NCI-H69 (cell line): ENCODE results near the gene ZC3HAV1L.
A peak's percentile ranks its signal among the peaks of the same experiment; 100 is the strongest.
"Not testable (repeated sequence)": the region's sequence is repeated elsewhere in the genome, so short reads cannot be mapped to it uniquely, and the experiment has no call there.

Experiments used
- DNase-seq: peaks from one replicate; lab custom pipeline; 2025; lab: John Stamatoyannopoulos, UW

The ZC3HAV1L gene

DNA sequence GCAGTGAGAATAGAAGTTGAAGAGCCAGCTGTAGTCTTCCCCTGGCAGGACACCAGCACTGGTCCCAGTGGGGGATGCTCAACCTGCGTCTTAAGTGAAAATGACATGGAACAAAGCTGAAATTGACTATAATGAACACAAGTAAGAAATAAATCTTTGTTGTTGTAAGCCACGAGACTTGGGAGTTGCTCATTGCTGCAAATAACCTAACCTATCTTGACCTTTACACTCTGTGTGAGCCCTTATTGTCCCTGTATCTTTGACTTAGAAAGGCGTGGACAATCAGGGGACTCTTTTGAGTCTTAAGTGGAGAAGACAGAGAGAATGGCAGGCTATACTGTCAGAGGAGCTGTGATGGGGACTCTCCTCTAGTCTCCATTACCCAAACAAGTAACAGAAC is 16.9 kb downstream of the ZC3HAV1L start:
- DNase-seq = no peak

- DNase-seq = peak; percentile 89
Observed at GRCh38 chr7:139016931-139017511, 18.8 kb downstream of the ZC3HAV1L start.

- DNase-seq = no peak
Observed at GRCh38 chr7:139011373-139011772, 24.5 kb downstream of the ZC3HAV1L start.

- DNase-seq = peak; percentile 11
Observed at GRCh38 chr7:139004321-139005090, 31.3 kb downstream of the ZC3HAV1L start.

DNA sequence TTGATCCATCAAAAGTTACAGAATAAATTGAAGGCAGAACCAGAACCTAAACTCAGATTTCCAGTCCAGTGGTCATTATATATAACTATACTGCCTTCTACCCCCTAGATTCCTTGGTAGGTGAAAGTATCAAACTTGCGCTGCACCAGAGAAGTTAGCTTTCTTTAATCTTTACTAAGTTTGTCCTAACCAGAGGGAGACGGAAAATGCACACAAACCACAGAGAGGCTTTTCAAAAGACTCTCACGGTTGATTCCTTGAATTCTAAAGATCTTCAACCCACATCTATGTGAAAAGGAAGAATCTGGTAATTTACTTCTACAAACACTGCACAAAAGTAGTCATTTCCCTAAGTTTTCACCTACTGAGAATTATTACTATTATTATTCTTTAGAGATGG is 36.4 kb downstream of the ZC3HAV1L start:
- no peak for DNase-seq

DNA sequence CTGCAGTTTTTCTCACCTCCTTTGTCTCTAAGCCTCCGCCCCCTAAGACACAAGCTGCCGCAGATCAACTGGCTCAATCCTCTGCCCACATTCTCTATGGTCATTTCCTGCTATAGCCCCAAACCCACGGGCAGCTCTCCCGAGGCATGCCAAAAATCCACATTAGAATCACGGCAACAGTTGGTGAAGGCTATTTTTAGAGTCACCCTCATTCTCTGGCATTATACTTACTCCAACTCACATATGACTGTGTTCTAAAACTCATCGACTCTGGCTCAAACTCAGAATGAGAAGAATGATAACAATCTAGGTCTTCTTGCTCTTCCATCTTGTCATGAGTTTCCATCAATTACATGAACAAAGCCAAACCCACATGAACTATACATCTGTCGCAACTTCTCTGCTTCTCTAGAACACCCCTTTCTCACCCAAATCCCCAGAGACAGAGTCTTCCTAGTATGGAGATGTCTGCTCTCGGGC is 43.8 kb downstream of the ZC3HAV1L start:
- no peak for DNase-seq

GRCh38 chr7:138987686-138988085 is 48.2 kb downstream of the ZC3HAV1L start:
- DNase-seq = no peak

DNA sequence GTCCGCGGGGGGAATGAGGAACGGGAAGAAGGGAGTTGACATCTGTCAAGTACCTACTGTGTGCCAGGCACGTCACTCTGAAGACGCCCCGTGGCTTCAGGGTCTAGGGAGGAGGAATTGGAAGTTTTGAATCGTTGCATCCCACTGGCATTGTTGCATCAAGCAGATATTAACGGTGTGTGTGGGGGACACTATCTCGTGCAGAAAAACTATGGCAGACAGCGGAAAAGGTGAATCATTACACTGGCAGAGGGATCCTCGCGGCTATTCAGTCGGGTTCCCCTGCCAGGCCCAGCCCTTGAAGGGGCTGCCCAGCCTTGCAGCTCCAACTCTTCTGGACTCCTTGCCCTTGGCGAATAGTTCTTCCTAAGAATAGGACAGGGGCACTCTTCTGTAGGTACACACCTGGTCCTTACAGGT is 53.6 kb downstream of the ZC3HAV1L start:
- peak; percentile 53 for DNase-seq

- DNase-seq = peak; percentile 85
Observed at GRCh38 chr7:138981332-138982203, 54.3 kb downstream of the ZC3HAV1L start, which contains the start of gene KIAA1549. Gene KIAA1549 (minus strand): TSS chr7:138981389. CDS start chr7:138981269, 120 bp downstream.

- peak; percentile 83 for DNase-seq
Observed at GRCh38 chr7:138980563-138981291, 55.1 kb downstream of the ZC3HAV1L start.

DNA sequence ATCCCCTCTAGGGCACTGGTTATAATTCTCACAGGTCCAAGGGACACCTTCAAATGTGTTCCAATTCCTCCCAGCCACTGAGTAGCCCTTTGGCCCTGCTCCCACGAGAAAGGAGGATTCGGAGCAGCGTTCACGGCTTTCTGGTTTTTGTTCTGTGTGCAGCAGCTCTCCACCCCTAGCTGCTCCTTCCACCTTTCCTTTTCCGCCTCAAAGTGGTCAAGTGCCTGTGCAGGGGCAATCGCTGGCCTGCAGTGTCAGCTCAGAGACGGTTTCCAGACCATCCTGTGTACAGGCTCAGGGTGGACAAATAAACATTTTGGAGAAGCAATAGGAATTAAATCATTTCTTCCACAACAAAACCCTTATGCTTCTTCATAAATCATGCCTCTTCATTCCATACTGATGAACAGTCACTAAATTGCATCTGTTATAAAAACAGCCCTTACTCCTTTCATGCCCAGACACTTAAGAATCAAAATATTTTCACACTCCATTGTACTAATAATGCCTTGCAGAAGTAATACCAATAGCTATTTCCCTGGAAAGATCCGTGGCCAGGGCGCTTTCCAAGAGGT is 55.8 kb downstream of the ZC3HAV1L start:
- DNase-seq = peak; percentile 54

DNA sequence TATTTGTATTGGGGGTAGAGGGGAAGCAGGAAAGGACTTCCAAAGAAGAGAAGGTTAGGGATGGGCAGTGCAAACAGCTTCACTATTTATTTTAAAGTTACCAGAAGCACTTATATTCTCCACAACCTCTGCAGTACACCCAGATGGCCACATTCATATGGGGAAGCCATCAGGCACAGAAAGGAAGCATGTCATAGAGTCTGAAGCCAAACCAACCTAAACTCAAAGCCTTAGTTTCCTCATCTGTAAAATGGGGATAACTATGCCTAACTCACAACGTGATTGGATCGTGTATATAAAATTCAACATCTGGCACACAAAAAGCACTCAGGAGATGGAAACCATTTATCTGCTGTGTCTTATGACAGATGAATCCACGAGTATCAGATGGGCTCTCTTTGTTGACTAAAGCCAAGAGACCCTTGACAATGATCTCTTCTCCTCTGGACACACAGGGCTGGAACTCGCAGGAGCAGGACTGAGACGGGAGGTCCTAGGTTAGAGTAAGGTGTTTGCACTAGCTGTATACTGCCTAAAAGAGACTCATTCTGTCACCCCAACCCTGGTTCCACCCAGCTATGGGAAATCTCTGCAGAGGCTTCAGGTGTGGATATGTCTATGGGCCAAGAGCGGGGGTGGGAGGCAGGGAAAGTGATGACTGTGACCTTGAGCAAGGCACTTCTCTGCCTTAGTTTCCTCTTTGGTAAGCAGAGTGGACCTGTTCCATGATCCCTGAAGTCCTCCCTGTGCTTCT is 56.4 kb downstream of the ZC3HAV1L start:
- DNase-seq = peak; percentile 55

DNA sequence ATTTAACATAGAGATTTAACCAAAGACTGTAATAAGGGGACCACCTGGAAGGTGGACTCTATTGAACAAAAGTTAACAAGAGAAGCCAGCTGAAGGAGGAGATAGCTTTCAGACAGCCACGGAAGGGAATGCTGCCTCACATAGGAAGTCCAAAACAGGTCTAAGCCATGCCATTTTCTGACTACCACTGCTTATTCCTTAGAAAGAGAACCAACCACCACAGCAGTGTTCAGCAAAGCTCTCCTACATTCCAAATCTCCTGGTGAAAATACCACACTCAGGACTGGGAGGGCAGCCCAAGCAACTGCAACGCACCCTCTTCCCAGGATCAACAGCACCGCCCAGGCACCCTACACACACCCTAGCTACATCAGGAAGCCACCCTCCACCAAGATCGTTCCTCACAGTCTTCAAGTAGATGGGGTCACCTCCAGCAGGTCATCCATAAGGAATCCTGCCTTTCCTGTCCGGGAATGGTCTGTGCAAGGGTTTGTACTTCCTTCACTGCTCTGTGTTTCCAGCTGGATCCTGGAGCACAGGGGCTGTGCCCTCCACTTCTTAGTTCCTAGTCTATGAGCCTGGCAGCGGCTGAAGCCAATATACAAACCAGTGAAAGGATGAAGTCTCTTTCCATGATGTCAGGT is 57.2 kb downstream of the ZC3HAV1L start:
- peak; percentile 48 for DNase-seq

GRCh38 chr7:138976161-138976560 is 59.7 kb downstream of the ZC3HAV1L start:
- not testable (repeated sequence) for DNase-seq
